Measurements from ENCODE around the gene CAMTA1.

Gene CAMTA1

DNA sequence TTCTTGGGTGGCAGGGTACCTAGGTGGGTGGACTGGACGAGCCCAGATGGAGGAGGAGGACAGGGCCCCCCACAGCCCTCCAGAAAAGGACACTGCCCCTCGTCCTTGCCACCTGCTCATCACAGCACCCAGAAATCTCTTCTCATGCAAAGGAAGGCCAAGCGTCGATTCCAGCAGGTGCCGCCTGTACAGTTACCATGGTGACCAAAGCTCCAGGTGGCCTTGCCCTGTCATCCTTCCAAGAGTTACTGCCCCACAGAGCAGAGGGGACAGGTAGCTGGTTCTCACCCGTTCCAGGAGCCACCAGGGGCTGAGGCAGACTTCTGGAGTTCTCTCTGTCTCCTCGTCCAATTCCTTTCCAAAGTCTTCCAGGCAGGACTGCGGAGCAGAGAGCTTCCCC, 865.9 kb downstream of the CAMTA1 start:
- no peak for DNase-seq (ENCODE audit: low read depth in 3 of 3)

- no peak for DNase-seq (ENCODE audit: low read depth in 3 of 3)
Measured at GRCh38 chr1:7652061-7652460, 866.8 kb downstream of the CAMTA1 start.

- no peak for DNase-seq (ENCODE audit: low read depth in 3 of 3)
Measured at GRCh38 chr1:7652515-7653098, 867.4 kb downstream of the CAMTA1 start.

GRCh38 chr1:7654725-7655124, 869.5 kb downstream of the CAMTA1 start:
- no peak for DNase-seq (ENCODE audit: low read depth in 3 of 3)

GRCh38 chr1:7655354-7655753, 870.1 kb downstream of the CAMTA1 start:
- DNase-seq (ENCODE audit: low read depth in 3 of 3), result no peak

- DNase-seq (ENCODE audit: low read depth in 3 of 3), result no peak
Measured at GRCh38 chr1:7656557-7657215, 871.4 kb downstream of the CAMTA1 start.

- no peak for DNase-seq (ENCODE audit: low read depth in 3 of 3)
Measured at GRCh38 chr1:7657287-7658016, 872.2 kb downstream of the CAMTA1 start.

GRCh38 chr1:7658099-7658498, 872.8 kb downstream of the CAMTA1 start:
- DNase-seq (ENCODE audit: low read depth in 3 of 3), result no peak

GRCh38 chr1:7659514-7659913, 874.3 kb downstream of the CAMTA1 start:
- DNase-seq (ENCODE audit: low read depth in 3 of 3), result no peak

DNA sequence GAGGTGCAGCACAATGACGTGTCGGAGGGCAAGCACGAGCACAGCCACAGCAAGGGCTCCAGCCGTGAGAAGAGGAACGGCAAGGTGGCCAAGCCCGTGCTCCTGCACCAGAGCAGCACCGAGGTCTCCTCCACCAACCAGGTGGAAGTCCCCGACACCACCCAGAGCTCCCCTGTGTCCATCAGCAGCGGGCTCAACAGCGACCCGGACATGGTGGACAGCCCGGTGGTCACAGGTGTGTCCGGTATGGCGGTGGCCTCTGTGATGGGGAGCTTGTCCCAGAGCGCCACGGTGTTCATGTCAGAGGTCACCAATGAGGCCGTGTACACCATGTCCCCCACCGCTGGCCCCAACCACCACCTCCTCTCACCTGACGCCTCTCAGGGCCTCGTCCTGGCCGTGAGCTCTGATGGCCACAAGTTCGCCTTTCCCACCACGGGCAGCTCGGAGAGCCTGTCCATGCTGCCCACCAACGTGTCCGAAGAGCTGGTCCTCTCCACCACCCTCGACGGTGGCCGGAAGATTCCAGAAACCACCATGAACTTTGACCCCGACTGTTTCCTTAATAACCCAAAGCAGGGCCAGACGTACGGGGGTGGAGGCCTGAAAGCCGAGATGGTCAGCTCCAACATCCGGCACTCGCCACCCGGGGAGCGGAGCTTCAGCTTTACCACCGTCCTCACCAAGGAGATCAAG, 878.3 kb downstream of the CAMTA1 start:
- no peak for DNase-seq (ENCODE audit: low read depth in 3 of 3)

GRCh38 chr1:7664147-7664892, 879.1 kb downstream of the CAMTA1 start:
- DNase-seq (ENCODE audit: low read depth in 3 of 3), result no peak

DNA sequence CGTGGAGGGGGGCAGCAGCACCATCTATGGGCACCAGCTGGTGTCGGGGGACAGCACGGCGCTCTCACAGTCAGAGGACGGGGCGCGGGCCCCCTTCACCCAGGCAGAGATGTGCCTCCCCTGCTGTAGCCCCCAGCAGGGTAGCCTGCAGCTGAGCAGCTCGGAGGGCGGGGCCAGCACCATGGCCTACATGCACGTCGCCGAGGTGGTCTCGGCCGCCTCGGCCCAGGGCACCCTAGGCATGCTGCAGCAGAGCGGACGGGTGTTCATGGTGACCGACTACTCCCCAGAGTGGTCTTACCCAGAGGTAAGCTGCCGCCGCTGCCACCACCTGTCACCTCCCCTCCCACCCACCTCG, 879.6 kb downstream of the CAMTA1 start:
- no peak for DNase-seq (ENCODE audit: low read depth in 3 of 3)

GRCh38 chr1:7666249-7666648, 881.0 kb downstream of the CAMTA1 start:
- DNase-seq (ENCODE audit: low read depth in 3 of 3), result no peak

- no peak for DNase-seq (ENCODE audit: low read depth in 3 of 3)
Measured at GRCh38 chr1:7667159-7667558, 881.9 kb downstream of the CAMTA1 start.

- peak; percentile 65 to 80 (median 69) for DNase-seq (ENCODE audit: low read depth in 3 of 3)
Measured at GRCh38 chr1:7667625-7668218, 882.5 kb downstream of the CAMTA1 start.

- peak; percentile 15 to 45 (median 41) for DNase-seq (ENCODE audit: low read depth in 3 of 3)
Measured at GRCh38 chr1:7669559-7670311, 884.5 kb downstream of the CAMTA1 start.

DNA sequence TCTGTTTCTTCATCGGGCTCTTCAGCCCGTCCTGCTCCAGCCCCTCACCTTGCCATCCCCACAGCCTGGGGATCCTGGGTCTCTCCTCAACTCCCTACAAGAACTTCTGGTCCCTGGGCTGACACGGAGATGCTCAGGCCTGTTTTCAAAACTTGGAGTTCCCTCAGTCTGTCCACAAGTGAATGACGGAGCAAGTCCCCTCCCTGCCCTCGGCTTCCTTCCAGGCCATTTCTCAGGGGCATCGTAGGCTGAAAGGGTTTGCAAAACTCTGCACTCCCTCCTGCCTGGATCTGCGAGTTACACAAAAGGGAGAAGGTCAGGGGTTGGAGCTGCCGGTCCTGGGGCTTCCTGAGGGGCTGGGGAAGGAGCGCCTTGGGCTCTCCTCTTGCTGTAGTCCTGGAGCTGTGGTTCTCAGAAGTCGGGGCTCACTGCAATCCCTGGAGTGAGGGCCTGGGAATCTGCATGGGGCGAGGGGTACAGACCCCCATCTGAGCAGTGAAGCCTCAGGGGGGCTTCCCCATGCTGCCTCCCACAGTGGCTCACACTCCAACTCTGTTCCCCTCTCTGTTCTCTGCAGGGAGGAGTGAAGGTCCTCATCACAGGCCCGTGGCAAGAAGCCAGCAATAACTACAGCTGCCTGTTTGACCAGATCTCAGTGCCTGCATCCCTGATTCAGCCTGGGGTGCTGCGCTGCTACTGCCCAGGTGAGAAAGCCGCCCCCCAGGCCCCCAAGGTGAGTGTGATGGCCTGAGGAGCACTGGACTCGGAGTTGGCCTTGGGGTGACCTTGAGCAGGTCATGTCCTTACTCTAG, 885.3 kb downstream of the CAMTA1 start:
- DNase-seq (ENCODE audit: low read depth in 3 of 3), result no peak

DNA sequence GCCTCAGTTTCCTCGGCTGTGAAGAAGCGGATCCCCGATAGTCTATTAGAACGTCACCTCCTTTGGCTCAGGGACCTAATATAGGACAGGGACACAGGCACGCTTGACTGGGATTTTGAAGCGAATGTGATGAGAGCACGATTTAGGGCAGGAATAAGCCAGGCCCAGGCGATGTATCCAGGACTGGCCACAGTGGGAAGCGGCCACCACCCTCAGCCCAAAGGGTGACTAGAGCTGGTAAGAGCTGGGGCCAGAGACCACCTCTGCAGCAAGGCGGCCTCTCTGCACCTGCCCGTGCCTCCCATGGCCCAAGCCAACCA, 885.9 kb downstream of the CAMTA1 start:
- DNase-seq (ENCODE audit: low read depth in 3 of 3), result no peak

DNA sequence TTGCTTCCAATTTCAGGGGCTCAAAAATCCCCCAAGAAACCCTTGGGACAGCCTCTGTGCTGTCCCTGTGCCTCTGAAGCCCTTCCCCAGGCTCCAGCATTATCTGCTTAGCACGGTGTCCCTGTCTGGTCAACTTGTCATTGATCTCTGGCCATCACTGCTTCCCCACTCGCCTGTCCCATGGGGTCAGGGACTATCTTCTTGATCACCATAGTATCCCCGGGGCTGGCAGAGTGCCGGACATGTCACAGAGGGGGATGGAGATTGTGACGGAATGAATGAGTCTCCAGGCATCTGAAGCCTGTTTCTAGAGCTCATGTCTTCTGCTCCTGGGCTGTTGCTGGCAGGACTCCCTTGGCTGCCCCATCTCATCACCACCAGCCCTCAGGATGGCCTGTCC, 886.4 kb downstream of the CAMTA1 start:
- no peak for DNase-seq (ENCODE audit: low read depth in 3 of 3)

DNA sequence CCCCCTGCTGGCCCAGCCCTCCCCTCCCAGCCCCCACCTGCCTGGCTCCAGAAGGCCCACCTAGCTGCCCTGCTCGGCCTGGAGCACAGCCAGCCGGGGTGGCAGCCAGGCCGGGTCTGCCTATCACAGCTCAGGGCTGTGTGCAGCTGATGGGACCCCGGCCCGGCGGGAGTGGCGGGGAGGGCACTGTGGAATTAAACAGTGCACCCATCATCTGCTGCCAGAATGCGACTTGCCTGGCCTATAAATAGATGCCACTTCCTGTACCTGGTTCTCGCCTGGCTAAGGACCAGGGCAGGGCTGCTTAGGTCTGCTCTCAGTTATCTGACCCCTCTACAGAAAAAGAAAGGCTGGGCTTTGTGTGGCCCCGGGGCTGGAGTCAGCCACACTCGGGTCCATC, 887.6 kb downstream of the CAMTA1 start:
- no peak for DNase-seq (ENCODE audit: low read depth in 3 of 3)

All from stimulated activated CD4-positive, alpha-beta T cell treated with anti-CD3 and anti-CD28 coated beads, TNF-alpha, amount 100 ng/mL, for 48 hours (primary cell).